SK-MEL-5 (cell line): ENCODE data around the gene ENTREP3. TPM values are rescaled to one million over a fixed set of nuclear protein-coding genes. Genes with fewer than 3 reads are reported as not detected.
"Not testable (repeated sequence)": the region's sequence is repeated elsewhere in the genome, so short reads cannot be mapped to it uniquely, and the experiment has no call there.

Source experiments
- DNase-seq: peaks from one replicate; pipeline ENCODE4 v3.0.0-alpha.2; 2016; ENCODE audit warnings: low read depth, low spot score
- in situ Hi-C: cut with HindIII; loops from 2 replicates; pipeline ENCODE4 v1.10.0; 2016; ENCODE audit warnings: low sequenced_read_pairs, high pct_unique_total_duplicates, low pct_unique_long_range_greater_than_20kb
- total RNA-seq: library from RNA; depleted of rRNA; stranded (reverse); fragments of >200 nt; shearing (Covaris generic); gene quantifications from 2 replicates; pipeline ENCODE4 v1.2.3, GENCODE V29; 2014

Gene ENTREP3
- total RNA-seq, 1 experiment from 2014 or later: 7.9 TPM

DNA sequence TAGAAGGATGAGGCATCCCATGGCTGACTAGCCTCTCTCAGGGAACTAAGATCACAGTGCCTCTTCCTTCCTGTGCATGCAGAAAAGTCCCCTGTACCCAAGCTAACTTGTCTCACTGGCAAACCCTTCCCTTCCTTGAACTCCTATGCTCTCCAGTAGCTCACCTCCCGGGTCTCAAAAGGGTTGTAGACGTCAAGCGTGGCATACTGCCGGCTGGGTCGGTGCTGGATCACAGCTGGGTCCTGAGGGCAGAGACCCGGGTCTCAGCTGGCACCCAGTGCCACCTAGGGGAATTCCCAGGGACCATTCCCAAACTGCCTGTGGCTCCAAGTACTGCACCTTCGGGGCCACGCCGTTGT, 6.2 kb upstream of the ENTREP3 start:
- no peak for DNase-seq
- in situ Hi-C loops: no loop called here

DNA sequence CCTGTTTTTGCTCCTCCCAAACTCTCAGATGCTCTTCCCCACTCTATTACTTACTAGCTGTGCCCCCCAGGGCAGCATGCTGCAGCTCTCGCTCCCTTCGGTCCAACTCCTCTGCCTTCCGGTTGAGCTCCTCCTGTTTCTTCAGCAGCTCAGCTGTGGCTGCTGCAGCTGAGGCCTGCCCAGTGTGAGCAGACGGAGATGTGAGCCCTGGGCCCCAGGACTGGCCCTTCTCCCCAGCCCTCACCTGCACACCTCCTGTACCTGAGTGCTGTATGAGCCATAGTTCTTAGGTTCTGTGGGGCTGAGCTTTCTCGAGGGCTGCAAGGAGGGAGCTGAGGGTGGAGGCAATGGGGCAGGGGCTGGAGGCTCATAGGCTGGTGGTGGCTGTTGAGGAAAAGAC, 5.0 kb upstream of the ENTREP3 start:
- in situ Hi-C loops: no loop called here
- DNase-seq: no peak

GRCh38 chr1:155256058-155256852, 972 bp upstream of the ENTREP3 start:
- DNase-seq: no peak
- in situ Hi-C loops: no loop called here

GRCh38 chr1:155254714-155255242, 505 bp downstream of the ENTREP3 start:
- DNase-seq: no peak
- in situ Hi-C loops: no loop called here

GRCh38 chr1:155254228-155254713, 1.0 kb downstream of the ENTREP3 start:
- DNase-seq: no peak
- in situ Hi-C loops: no loop called here

DNA sequence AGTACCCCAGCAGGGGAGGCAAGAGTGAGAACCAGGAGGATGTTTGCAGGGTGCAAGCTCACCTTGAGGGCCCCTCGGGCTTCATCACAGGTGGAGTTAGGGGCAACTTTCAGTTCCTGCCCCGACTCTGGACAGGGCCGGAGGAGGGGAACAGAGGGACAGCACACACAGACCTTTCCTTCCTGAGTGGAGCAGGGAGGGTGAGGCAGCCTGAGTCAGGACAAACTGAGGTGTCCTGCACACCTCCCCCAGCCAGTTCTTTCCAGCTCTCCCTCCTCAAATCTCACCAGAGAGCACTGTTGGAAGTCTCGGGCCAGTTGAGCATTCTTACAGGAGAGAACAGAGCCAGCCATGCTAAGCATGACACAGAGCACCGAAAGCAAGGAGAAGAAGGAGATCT, 1.5 kb downstream of the ENTREP3 start:
- DNase-seq: no peak
- in situ Hi-C loops: no loop called here

- in situ Hi-C loops: no loop called here
- DNase-seq: no peak
Measured at GRCh38 chr1:155253208-155253607, 2.1 kb downstream of the ENTREP3 start.

- no peak for DNase-seq
- in situ Hi-C loops: no loop called here
Measured at GRCh38 chr1:155251566-155251965, 3.7 kb downstream of the ENTREP3 start.

- DNase-seq: peak; percentile 97
Measured at GRCh38 chr1:155250633-155251449, 4.4 kb downstream of the ENTREP3 start.

GRCh38 chr1:155250246-155250632, 5.0 kb downstream of the ENTREP3 start:
- DNase-seq: no peak
- in situ Hi-C loops: no loop called here

More at GRCh38 chr1:155250633-155251449, 4.4 kb downstream of the ENTREP3 start:
- in situ Hi-C loops: no loop called here

DNA sequence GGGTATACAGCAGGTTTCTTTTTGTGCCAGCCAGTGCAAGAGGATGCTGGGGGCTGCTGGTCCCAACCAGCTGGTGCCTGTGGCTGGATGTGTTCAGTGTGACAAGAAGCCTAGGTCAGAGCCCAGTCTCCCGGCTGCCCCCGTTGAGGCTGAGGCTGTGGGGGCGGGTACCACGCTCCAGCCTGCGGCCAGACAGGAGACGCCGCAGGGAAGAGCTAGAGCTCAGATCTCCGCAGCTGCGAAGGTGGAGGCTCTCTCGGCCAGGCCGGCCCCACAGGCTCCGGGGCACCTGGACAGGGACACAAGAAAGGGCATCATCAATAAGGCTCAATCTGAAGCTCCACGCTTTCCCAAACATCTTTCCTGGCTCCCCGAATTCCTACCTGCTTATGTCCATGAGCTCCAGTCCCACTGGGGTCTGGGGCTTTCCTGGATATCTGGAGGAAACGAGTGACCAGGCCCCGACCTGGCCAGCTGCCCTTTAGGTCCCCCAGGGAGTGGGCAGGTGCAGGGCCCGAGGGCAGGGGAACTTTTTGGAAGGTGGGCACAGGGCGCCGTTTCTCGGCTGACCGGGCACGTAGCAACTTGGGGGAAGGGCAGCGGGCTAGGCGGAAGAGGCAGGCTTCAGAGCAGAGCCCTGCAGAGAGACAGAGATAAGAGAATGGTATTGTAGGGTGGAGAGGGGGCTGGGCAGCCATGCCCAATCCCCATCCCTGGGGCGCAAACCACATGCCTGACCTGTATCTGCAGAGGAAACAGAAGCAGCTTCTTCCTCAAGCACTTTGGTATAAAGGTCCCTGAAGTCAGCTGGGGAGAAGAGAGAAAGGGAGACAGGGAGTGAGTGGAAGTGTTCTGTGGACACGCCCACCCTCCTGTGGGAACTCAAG, 7.4 kb downstream of the ENTREP3 start:
- in situ Hi-C loops: no loop called here
- DNase-seq: no peak

- in situ Hi-C loops: not testable (repeated sequence)
Measured at GRCh38 chr1:155246796-155247195, 8.5 kb downstream of the ENTREP3 start.

DNA sequence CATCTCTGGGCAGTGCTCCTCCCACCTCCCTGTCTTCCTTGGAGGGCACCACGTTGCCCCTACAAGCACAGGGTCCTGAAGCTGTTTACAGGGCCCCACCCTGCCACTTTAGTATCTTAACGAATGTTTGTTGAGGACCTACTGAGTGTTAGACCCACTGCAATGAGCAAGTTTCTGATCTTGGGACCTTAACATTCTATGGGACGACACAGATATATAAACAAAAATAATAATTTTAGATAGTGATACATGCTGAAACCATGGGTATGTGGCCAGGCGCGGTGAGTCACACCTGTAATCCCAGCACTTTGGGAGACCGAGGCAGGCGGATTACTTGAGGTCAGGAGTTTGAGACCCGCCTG, 10.1 kb downstream of the ENTREP3 start:
- in situ Hi-C loops: no loop called here
- no peak for DNase-seq

More at GRCh38 chr1:155246796-155247195, 8.5 kb downstream of the ENTREP3 start:
- not testable (repeated sequence) for DNase-seq

DNA sequence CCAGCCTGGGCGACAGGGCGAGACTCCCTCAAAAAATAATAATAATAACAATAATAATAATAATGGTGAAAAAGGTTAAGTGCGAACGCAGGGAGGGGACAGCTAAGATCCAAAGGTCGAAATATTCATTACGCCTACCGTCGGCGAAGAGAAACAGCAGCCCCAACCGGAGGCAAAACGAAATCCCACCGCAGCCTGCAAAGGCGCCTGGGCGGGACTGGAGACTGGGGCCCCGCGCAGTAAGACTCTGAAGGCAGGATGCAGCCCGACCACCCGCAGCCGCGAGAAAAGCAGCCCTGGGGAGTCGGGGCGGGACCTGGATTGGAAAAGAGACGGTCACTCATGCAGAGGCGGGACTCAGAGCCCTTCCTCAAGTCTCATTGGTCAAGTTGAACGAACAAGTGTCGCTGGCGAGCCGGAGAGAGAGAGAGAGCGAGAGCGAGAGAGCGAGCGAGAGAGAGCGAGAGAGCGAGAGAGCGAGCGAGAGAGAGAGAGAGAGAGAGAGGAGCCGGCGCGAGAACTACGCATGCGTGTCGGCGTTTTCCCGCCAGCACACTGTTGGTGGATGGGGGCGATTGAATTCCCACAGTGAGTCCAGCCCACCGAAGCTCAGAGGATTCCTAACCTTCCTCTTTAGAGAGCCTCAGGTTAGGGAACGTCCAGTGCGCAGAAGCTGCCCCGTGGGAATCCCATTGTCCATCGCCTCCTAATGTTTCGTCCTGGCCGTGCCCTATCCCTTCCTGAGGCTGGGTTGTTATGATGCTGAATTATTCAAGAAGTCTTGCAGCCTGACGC, 10.7 kb downstream of the ENTREP3 start:
- peak; percentile 100 for DNase-seq
- in situ Hi-C loops: no loop called here

GRCh38 chr1:155242805-155243358, 12.4 kb downstream of the ENTREP3 start:
- in situ Hi-C loops: no loop called here
- no peak for DNase-seq

GRCh38 chr1:155241841-155242264, 13.4 kb downstream of the ENTREP3 start:
- in situ Hi-C loops: no loop called here
- peak; percentile 46 for DNase-seq
